HCT116 (cell line): ENCODE data around the gene CCDC63. TPM values are rescaled to one million over a fixed set of nuclear protein-coding genes. Genes with fewer than 3 reads are reported as not detected.

ENCODE experiments used
- ATAC-seq: fragments of 200-7000 bp; cut with Tn5 transposase; 2 replicates; pipeline ENCODE4 v1.9.1; 2020; ENCODE audit warnings: mild to moderate bottlenecking, moderate library complexity
- BruUV-seq: library from RNA; stranded (reverse); fragments of 400-500 nt; replicated peaks from 2 replicates; lab custom pipeline; 2021; lab: Mats Ljungman, UMichigan
- CTCF ChIA-PET: fragments of 300-600 bp; sonication (Branson Sonifier 250); formaldehyde crosslinking; loops from one replicate; lab custom pipeline; 2021; ENCODE audit warnings: antibody characterized with exemption; lab: Charles Lee
- POLR2A ChIA-PET: fragments of 300-600, 350-600 bp; sonication (Branson Sonifier 250); formaldehyde crosslinking; loops from one replicate; lab custom pipeline; 2021; ENCODE audit warnings: antibody characterized with exemption; lab: Charles Lee
- RAD21 ChIA-PET, 2 experiments: fragments of 300-600 bp; sonication (Branson Sonifier 250); formaldehyde crosslinking; loops; one replicate each; lab custom pipeline; 2023; ENCODE audit warnings: low total read pairs in 2 of 2; ENCODE audit not compliant: uncharacterized antibody in 2 of 2, unreplicated experiment in 2 of 2, low non-redundant PET in 1 of 2; lab: Charles Lee
- DNase-seq: peaks from one replicate; pipeline ENCODE4 v3.0.0-alpha.2; 2010; ENCODE audit warnings: low read depth, low spot score
- H2AFZ ChIP-seq: fragments of 200-600 bp; shearing (Covaris generic), sonication (generic); 2 replicates; pipeline ENCODE4 v1.6.1; 2017; ENCODE audit warnings: low read depth, mixed run types, mixed read lengths, antibody characterized with exemption, low read length; ENCODE audit not compliant: poor library complexity, severe bottlenecking
- H3K27ac ChIP-seq: 2 replicates; pipeline ENCODE4 v1.5.1; 2012; ENCODE audit warnings: low read depth, low read length
- H3K27me3 ChIP-seq: fragments of 200-600 bp; sonication (generic); 2 replicates; pipeline ENCODE4 v1.6.1; 2016; ENCODE audit warnings: mixed run types, low read length, mixed read lengths; ENCODE audit not compliant: insufficient read depth
- H3K36me3 ChIP-seq, 2 experiments: fragments of 200-500 bp in 1 of 2; fragments of 200-600 bp in 1 of 2; sonication (Bioruptor generic) in 1 of 2; sonication (generic) in 1 of 2; 2 replicates each; pipeline versions ENCODE4 v1.5.1 to v1.6.1; 2014 to 2016; ENCODE audit warnings: low read length in 2 of 2, inconsistent platforms in 1 of 2, mixed read lengths in 1 of 2, mixed run types in 1 of 2; ENCODE audit not compliant: insufficient read depth in 2 of 2, control insufficient read depth in 1 of 2
- H3K4me1 ChIP-seq, 2 experiments: fragments of 200-600 bp in 1 of 2; sonication (generic) in 1 of 2; 2 replicates each; pipeline versions ENCODE4 v1.5.1 to v1.6.1; 2012 to 2017; ENCODE audit warnings: low read length in 2 of 2, inconsistent platforms in 1 of 2, mild to moderate bottlenecking in 1 of 2, mixed read lengths in 1 of 2, mixed run types in 1 of 2, moderate library complexity in 1 of 2; ENCODE audit not compliant: insufficient read depth in 2 of 2, control insufficient read depth in 1 of 2
- H3K4me2 ChIP-seq: fragments of 200-600 bp; sonication (generic); 2 replicates; pipeline ENCODE4 v1.6.1; 2017; ENCODE audit warnings: mixed run types, low read length, mixed read lengths
- H3K4me3 ChIP-seq, 2 experiments: fragments of 200-600 bp in 1 of 2; sonication (generic) in 1 of 2; replicated peaks in 1 of 2; 2 replicates each; pipeline ENCODE4 v1.5.1; 2011 to 2016; ENCODE audit warnings: low read length in 2 of 2, control low read depth in 1 of 2, low read depth in 1 of 2, mild to moderate bottlenecking in 1 of 2, mixed read lengths in 1 of 2, mixed run types in 1 of 2
- H3K79me2 ChIP-seq: fragments of 200-600 bp; sonication (generic); 2 replicates; pipeline ENCODE4 v1.6.1; 2017; ENCODE audit warnings: mild to moderate bottlenecking, mixed run types, low read length, moderate library complexity, mixed read lengths; ENCODE audit not compliant: insufficient read depth
- H3K9ac ChIP-seq: fragments of 200-600 bp; sonication (generic); 2 replicates; pipeline ENCODE4 v1.6.1; 2016; ENCODE audit warnings: low read length, mixed read lengths
- H3K9me2 ChIP-seq: fragments of 200-600 bp; sonication (generic), shearing (Covaris generic); 2 replicates; pipeline ENCODE4 v1.6.1; 2017; ENCODE audit warnings: mixed run types, mild to moderate bottlenecking, moderate library complexity; ENCODE audit not compliant: insufficient read depth
- H3K9me3 ChIP-seq, 2 experiments: fragments of 200-500 bp in 1 of 2; fragments of 200-600 bp in 1 of 2; sonication (Bioruptor generic) in 1 of 2; sonication (generic) in 1 of 2; 2 replicates each; pipeline ENCODE4 v1.6.1; 2014 to 2017; ENCODE audit warnings: low read length in 2 of 2, mixed read lengths in 2 of 2, inconsistent platforms in 1 of 2, low read depth in 1 of 2, mild to moderate bottlenecking in 1 of 2, mixed run types in 1 of 2, moderate library complexity in 1 of 2; ENCODE audit not compliant: control insufficient read depth in 1 of 2, insufficient read depth in 1 of 2
- H4K20me1 ChIP-seq: fragments of 200-600 bp; sonication (generic), shearing (Covaris generic); 2 replicates; pipeline ENCODE4 v1.6.1; 2017; ENCODE audit warnings: mixed run types, mild to moderate bottlenecking, moderate library complexity; ENCODE audit not compliant: insufficient read depth
- CBX3 ChIP-seq: IDR thresholded peaks from 2 replicates; pipeline ENCODE4 v1.6.1; 2012; ENCODE audit warnings: low read depth
- ELF1 ChIP-seq: IDR thresholded peaks from 2 replicates; pipeline ENCODE4 v1.6.1; 2012; ENCODE audit warnings: low read depth, borderline replicate concordance
- EZH2phosphoT487 ChIP-seq: fragments of 200-600 bp; IDR thresholded peaks from 2 replicates; pipeline ENCODE4 v1.6.1; 2018; ENCODE audit warnings: antibody characterized with exemption, borderline replicate concordance
- FOSL1 ChIP-seq: IDR thresholded peaks from 2 replicates; pipeline ENCODE4 v1.6.1; 2012; ENCODE audit warnings: low read depth
- JUND ChIP-seq: IDR thresholded peaks from 2 replicates; pipeline ENCODE4 v1.6.1; 2012
- POLR2AphosphoS5 ChIP-seq: IDR thresholded peaks from 2 replicates; pipeline ENCODE4 v1.6.1; 2011; ENCODE audit warnings: mild to moderate bottlenecking, low read depth, low read length, moderate library complexity
- SRF ChIP-seq: IDR thresholded peaks from 2 replicates; pipeline ENCODE4 v1.6.1; 2012; ENCODE audit warnings: low read depth
- YY1 ChIP-seq: IDR thresholded peaks from 2 replicates; pipeline ENCODE4 v1.6.1; 2011; ENCODE audit warnings: low read length, low read depth, moderate library complexity, mild to moderate bottlenecking; ENCODE audit not compliant: insufficient replicate concordance; ENCODE audit errors: extremely low read depth
- ZNF274 ChIP-seq: fragments of 200-500 bp; sonication (Bioruptor generic); IDR thresholded peaks from 2 replicates; pipeline ENCODE4 v1.6.1; 2014; ENCODE audit warnings: mild to moderate bottlenecking, low read depth, low read length, inconsistent platforms
- intact Hi-C: fragments of 100-400 bp; cut with micrococcal nuclease; formaldehyde crosslinking; loops from 2 replicates; pipeline ENCODE4 v1.10.0; 2022
- total RNA-seq: library from RNA; stranded (reverse); gene quantifications from one replicate; pipeline ENCODE4 v1.2.1, GENCODE V29; 2021; ENCODE audit not compliant: unreplicated experiment
- TF ChIP-seq, protein P1 (sequence below): IDR thresholded peaks from 2 replicates; pipeline ENCODE4 v1.6.1; 2012
- TF ChIP-seq, protein P2 (sequence below): IDR thresholded peaks from 2 replicates; pipeline ENCODE4 v1.6.1; 2012
- TF ChIP-seq, protein P3 (sequence below): IDR thresholded peaks from 2 replicates; pipeline ENCODE4 v1.6.1; 2012; ENCODE audit warnings: low read depth
- TF ChIP-seq, protein P4 (sequence below): IDR thresholded peaks from 2 replicates; pipeline ENCODE4 v1.6.1; 2011; ENCODE audit warnings: mild to moderate bottlenecking, low read length, moderate library complexity; ENCODE audit not compliant: insufficient replicate concordance; ENCODE audit errors: extremely low read depth

Gene CCDC63
- total RNA-seq, 1 experiment from 2014 or later: 0.47 TPM

DNA sequence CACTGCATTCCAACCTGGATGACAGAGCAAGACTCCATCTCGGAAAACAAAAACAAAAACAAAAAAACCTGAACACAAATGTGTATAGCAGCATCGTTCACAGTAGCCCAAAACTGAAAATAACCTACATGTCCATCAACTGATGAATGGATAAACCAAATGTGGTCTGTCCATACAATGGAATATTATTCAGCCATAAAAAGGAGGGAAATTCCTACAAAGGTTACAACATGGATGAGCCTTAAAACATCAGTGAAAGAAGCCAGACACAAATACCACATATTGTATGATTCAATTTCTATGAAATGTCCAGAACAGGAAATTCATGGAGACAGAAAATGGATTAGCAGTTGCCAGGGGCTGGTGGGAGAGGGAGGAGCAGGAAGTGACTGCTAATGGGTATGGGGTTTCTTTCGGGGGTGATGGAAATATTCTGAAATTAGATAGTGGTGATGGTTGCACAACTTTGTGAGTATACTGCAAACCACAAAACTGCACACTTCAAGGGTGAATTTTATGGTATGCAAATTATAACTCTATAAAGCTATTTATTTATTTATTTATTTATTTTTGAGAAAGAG is 69.6 kb downstream of the CCDC63 start:
- Histone ChIP-seq H3K27ac (no peak overlapping the region), H3K9me3 (no peaks in the 10 kb centered on the region), H3K4me2 (no peak overlapping the region), H3K27me3 (no peaks in the 10 kb centered on the region), H3K4me1 (peaks cover 16 to 46% of the 10 kb centered on the region in 2 experiments), H2AFZ (no peak overlapping the region), H3K79me2 (no peaks in the 10 kb centered on the region), H3K9ac (no peak overlapping the region), H3K9me2 (no peaks in the 10 kb centered on the region), H3K4me3 (no peak overlapping the region), H3K36me3 (no peaks in the 10 kb centered on the region), H4K20me1 (no peaks in the 10 kb centered on the region)
- DNase-seq (no peak), ATAC-seq (no peak)
- intact Hi-C loops: no loop called here
- POLR2A ChIA-PET: no interaction called here
- TF ChIP-seq POLR2AphosphoS5 (no peak), CBX3 (no peak), ELF1 (no peak), ZNF274 (no peak), EZH2phosphoT487 (no peak)
- TF ChIP-seq, protein P1, sequence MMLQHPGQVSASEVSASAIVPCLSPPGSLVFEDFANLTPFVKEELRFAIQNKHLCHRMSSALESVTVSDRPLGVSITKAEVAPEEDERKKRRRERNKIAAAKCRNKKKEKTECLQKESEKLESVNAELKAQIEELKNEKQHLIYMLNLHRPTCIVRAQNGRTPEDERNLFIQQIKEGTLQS: no peak
- BruUV-seq: no TSS peak
- RAD21 ChIA-PET: no interaction called here
- CTCF ChIA-PET: no interaction called here

DNA sequence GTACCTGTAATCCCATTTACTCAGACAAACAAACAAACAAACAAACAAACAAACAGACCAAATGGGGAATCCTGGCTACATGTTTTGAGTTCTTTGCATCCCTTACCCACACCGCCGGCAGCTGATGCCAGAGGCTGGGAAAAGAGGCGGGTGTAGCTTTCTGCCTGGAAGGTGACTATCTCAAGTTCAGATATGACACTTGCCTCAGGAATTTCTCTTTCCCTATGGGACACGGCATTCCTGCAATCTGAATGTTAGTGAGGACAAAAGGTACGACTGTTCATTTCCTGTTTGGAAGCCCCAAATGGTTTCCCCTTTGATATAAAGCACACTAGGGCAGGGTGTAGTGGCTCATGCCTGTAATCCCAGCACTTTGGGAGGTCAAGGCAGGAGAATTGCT is 70.7 kb downstream of the CCDC63 start:
- peak overlapping the region; percentile 57; the same call in 1 of the 2 replicates for H3K27ac ChIP-seq
- ATAC-seq: peak; percentile 89
- H3K79me2 ChIP-seq: no peaks in the 10 kb centered on the region
- RAD21 ChIA-PET: no interaction called here
- peak overlapping the region; percentile 9 to 46; a peak in 3 of 4 replicates for H3K4me3 ChIP-seq
- POLR2A ChIA-PET: no interaction called here
- peak overlapping the region; percentile 61 for H3K9ac ChIP-seq
- H3K9me3 ChIP-seq: no peaks in the 10 kb centered on the region
- no peaks in the 10 kb centered on the region for H4K20me1 ChIP-seq
- intact Hi-C loops: no loop called here
- H3K4me2 ChIP-seq: peak overlapping the region; percentile 81
- H3K9me2 ChIP-seq: no peaks in the 10 kb centered on the region
- no peaks in the 10 kb centered on the region for H3K36me3 ChIP-seq
- H3K27me3 ChIP-seq: no peaks in the 10 kb centered on the region
- BruUV-seq: no TSS peak
- DNase-seq: peak; percentile 71
- CTCF ChIA-PET: interaction anchor here (1.2 kb wide), 1 partner anchor 24 kb away, joined by 3 read pairs; no protein-coding TSS in a partner anchor
- peak overlapping the region; percentile 55 for H2AFZ ChIP-seq
- H3K4me1 ChIP-seq: peaks cover 18 to 53% of the 10 kb centered on the region in 2 experiments
- TF ChIP-seq YY1 (no peak), FOSL1 (peak; percentile 55; the same call in 1 of the 2 replicates), SRF (no peak), ZNF274 (no peak), POLR2AphosphoS5 (peak; percentile 0; the same call in 1 of the 2 replicates), JUND (peak; percentile 50; the same call in 1 of the 2 replicates), CBX3 (peak; percentile 57; the same call in 1 of the 2 replicates)
- TF ChIP-seq, protein P2, sequence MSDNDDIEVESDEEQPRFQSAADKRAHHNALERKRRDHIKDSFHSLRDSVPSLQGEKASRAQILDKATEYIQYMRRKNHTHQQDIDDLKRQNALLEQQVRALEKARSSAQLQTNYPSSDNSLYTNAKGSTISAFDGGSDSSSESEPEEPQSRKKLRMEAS: no peak
- TF ChIP-seq, protein P3, sequence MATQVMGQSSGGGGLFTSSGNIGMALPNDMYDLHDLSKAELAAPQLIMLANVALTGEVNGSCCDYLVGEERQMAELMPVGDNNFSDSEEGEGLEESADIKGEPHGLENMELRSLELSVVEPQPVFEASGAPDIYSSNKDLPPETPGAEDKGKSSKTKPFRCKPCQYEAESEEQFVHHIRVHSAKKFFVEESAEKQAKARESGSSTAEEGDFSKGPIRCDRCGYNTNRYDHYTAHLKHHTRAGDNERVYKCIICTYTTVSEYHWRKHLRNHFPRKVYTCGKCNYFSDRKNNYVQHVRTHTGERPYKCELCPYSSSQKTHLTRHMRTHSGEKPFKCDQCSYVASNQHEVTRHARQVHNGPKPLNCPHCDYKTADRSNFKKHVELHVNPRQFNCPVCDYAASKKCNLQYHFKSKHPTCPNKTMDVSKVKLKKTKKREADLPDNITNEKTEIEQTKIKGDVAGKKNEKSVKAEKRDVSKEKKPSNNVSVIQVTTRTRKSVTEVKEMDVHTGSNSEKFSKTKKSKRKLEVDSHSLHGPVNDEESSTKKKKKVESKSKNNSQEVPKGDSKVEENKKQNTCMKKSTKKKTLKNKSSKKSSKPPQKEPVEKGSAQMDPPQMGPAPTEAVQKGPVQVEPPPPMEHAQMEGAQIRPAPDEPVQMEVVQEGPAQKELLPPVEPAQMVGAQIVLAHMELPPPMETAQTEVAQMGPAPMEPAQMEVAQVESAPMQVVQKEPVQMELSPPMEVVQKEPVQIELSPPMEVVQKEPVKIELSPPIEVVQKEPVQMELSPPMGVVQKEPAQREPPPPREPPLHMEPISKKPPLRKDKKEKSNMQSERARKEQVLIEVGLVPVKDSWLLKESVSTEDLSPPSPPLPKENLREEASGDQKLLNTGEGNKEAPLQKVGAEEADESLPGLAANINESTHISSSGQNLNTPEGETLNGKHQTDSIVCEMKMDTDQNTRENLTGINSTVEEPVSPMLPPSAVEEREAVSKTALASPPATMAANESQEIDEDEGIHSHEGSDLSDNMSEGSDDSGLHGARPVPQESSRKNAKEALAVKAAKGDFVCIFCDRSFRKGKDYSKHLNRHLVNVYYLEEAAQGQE: no peak
- TF ChIP-seq, protein P4, sequence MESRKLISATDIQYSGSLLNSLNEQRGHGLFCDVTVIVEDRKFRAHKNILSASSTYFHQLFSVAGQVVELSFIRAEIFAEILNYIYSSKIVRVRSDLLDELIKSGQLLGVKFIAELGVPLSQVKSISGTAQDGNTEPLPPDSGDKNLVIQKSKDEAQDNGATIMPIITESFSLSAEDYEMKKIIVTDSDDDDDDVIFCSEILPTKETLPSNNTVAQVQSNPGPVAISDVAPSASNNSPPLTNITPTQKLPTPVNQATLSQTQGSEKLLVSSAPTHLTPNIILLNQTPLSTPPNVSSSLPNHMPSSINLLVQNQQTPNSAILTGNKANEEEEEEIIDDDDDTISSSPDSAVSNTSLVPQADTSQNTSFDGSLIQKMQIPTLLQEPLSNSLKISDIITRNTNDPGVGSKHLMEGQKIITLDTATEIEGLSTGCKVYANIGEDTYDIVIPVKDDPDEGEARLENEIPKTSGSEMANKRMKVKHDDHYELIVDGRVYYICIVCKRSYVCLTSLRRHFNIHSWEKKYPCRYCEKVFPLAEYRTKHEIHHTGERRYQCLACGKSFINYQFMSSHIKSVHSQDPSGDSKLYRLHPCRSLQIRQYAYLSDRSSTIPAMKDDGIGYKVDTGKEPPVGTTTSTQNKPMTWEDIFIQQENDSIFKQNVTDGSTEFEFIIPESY: no peak
